Fibroblast of villous mesenchyme (primary cell): ENCODE results near the gene KCP. TPM values are rescaled to one million over a fixed set of nuclear protein-coding genes. Genes with fewer than 3 reads are reported as not detected.

Experiments used
- DNase-seq: peaks from one replicate; pipeline ENCODE4 v3.0.0-alpha.2; 2010; ENCODE audit warnings: low read depth
- H3K4me3 ChIP-seq: 2 replicates; pipeline ENCODE4 v1.5.1; 2011; ENCODE audit warnings: low read depth, mild to moderate bottlenecking, low read length
- total RNA-seq: library from RNA; depleted of rRNA; stranded (reverse); fragments of >200 nt; gene quantifications from 2 replicates; pipeline ENCODE4 v1.2.3, GENCODE V29; 2012
- TF ChIP-seq, protein P1 (sequence below): IDR thresholded peaks from 2 replicates; pipeline ENCODE4 v1.5.1; 2012; ENCODE audit warnings: low read depth, mild to moderate bottlenecking, low read length; ENCODE audit not compliant: insufficient read depth

The KCP gene
- total RNA-seq, 1 donor = not detected

DNA sequence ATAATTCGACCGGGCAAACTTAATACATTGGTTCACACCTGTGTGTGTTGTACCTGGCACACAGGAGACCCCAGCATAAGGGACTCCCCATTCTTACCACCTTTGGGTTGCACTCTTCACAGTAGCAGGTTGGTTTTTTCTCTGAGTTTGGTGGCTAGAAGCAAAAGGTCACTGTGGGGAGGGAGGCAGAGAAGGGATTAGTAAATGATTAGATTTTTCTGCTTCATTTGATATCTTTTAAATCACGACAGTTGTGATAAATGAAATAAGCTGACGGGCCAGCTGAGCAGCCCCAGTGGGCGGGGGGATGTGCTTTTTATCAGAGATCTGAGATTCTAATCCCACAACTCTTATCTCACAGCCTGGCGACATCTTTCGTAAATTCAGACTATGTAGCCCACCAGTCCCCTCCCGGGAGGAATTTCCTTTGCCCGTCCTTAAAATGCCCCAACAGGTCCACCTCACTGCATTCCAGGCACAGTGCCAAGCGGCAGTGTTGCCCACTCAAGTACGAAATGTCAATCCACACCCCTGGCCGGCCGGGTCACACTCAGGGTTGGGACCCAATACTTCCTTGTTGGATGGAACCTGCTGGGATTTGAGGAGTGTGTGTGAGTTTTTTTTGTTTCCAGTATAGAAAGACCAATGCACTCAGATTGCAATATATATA, 10.5 kb upstream of the KCP start:
- no peak for DNase-seq
- no peak overlapping the region for H3K4me3 ChIP-seq
- TF ChIP-seq, protein P1, sequence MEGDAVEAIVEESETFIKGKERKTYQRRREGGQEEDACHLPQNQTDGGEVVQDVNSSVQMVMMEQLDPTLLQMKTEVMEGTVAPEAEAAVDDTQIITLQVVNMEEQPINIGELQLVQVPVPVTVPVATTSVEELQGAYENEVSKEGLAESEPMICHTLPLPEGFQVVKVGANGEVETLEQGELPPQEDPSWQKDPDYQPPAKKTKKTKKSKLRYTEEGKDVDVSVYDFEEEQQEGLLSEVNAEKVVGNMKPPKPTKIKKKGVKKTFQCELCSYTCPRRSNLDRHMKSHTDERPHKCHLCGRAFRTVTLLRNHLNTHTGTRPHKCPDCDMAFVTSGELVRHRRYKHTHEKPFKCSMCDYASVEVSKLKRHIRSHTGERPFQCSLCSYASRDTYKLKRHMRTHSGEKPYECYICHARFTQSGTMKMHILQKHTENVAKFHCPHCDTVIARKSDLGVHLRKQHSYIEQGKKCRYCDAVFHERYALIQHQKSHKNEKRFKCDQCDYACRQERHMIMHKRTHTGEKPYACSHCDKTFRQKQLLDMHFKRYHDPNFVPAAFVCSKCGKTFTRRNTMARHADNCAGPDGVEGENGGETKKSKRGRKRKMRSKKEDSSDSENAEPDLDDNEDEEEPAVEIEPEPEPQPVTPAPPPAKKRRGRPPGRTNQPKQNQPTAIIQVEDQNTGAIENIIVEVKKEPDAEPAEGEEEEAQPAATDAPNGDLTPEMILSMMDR = no peak

DNA sequence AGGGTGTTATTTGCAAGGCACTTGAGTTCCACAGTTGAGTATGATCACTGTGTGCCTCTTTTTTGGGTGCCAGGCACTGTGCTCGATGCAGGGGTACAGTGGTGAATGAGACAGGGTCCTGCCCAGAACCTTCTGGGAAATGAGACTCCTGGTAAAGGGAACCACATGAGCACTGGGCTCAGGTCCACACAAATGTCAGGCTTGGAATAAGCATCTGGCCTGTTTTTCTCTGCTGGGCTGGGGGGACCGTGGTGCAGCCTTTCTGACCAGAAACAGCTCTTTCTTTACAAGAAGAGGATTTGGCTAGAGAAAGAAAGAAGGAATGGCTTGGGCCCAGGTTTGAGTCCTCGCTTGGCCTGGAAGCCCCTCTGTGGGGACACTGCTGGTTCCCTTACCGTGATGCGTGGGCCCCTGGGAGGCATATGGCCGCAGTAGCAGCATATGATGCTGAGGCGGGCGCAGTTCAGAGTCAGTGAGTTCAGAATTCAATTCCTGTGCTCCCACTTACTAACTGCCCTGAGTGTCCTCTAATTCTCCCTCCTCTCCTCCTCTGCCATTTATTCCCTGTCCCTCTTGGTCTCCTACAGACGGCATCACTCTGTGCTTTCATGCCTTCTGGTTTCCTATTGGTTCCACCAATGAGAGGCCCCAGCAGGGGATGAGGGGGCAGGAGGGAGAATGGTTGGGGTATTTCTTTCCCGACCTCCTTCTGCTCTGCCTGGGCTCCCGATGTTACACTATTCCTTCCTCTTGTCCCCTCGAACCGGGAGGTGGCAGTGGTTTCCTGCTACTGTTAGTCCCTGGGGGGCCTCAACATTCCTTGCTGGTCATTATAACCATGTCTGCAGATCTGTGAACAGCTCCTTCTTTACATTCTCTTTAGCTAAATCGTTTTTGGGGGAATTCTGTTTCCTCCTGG, 9.6 kb upstream of the KCP start:
- TF ChIP-seq, protein P1 = no peak
- no peak for DNase-seq

DNA sequence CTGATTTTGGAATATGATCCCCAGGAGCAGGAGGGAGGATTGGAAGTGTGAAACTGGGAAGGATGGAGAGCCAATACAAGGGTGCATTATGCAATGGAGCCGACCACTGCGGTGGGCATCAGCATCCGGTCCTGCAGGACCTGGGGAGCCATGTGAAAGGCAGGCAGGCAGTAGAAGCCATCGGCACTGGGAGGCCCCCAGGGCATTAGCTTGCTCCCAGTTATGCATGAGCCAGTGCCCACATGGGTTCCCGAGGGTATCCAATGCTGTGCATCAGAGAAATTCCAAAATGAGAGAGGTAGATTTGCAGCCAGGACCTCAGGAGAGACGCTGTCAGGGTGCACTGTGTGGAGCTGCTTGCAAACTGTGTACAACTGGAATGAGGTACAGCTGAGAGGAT, 8.7 kb upstream of the KCP start:
- no peak overlapping the region for H3K4me3 ChIP-seq
- TF ChIP-seq, protein P1 = no peak
- no peak for DNase-seq

More for the DNA sequence above, 9.6 kb upstream of the KCP start:
- no peak overlapping the region for H3K4me3 ChIP-seq

DNA sequence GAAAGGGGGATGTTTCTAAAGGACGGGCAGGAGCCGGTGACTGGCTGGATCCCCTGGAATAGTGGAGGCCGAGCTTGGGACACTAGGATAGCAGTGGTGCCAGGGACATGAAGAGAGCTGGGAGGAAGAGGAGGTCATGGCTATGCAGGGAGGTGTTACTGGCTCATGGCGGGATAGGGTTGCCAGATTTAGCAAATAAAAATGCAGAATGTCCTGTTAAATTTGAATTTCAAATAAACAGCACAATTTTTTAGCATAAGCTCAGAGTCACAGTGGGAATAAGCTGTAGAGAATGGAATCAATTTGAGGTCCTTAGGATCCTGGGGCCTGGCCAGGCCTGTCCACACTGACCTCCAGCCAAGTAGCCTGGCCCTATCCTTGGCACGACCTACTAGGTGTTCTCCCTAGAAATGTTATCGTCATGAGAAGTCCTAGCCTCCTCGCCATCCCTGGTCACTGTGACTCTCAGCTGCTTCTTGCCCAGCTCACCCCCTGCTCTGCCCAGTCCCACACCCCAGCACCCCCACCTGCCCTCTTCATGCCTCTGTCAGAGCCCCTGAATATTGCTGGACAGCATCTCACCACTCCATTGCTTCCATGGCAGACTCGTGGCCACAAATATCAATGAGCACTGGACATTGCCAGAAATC, 7.6 kb upstream of the KCP start:
- DNase-seq = no peak
- TF ChIP-seq, protein P1 = no peak
- H3K4me3 ChIP-seq = no peak overlapping the region

DNA sequence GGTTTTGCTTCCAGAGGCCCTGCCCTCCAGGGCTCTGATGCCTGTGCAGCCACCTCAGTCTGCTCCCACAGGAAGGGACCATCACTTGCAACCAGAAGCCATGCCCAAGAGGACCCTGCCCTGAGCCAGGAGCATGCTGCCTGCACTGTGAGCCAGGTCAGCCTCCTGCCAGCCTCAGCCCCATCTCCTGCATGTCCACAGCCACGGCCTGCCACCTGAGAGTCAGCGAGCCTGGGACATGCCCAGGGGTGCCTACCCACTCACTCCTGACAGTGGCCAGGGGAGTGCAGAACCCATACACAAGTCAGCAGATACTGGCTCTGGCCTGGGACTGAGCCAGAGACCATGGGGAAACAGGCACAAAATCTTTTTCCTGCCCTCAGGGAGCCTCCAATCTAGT, 6.6 kb upstream of the KCP start:
- TF ChIP-seq, protein P1 = no peak
- no peak for DNase-seq

DNA sequence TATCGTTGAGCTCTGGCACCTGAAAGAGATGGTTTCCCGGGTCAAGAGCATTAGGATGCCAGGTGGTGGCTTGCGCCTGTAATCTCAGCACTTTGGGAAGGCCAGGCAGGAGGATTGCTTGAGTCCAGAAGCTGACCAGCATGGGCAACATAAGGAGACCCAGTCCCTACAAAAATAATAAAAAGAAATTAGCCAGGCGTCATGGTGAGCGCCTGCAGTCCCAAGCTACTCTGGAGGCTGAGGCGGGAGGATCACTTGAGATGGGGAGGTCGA, 6.1 kb upstream of the KCP start:
- no peak for DNase-seq

More for the DNA sequence above, 6.6 kb upstream of the KCP start:
- H3K4me3 ChIP-seq = no peak overlapping the region

More for the DNA sequence above, 6.1 kb upstream of the KCP start:
- H3K4me3 ChIP-seq = no peak overlapping the region
- TF ChIP-seq, protein P1 = no peak
